Astrocyte of the spinal cord (primary cell): Measurements from ENCODE around the gene CLCNKB.
"Not testable (repeated sequence)": the region's sequence is repeated elsewhere in the genome, so short reads cannot be mapped to it uniquely, and the experiment has no call there.

Experiments used
- DNase-seq: peaks from one replicate; pipeline ENCODE4 v3.0.0; 2011; ENCODE audit warnings: low read depth, low spot score
- H3K4me3 ChIP-seq: 2 replicates; pipeline ENCODE4 v1.5.1; 2011; ENCODE audit warnings: low read depth, mild to moderate bottlenecking, low read length, moderate library complexity
- CTCF ChIP-seq: IDR thresholded peaks from 2 replicates; pipeline ENCODE4 v1.5.1; 2012; ENCODE audit warnings: low read depth, mild to moderate bottlenecking, low read length, inconsistent platforms
- in situ Hi-C: cut with HindIII; loops from 2 replicates; pipeline ENCODE4 v1.10.0; 2017; ENCODE audit warnings: low sequenced_read_pairs

The CLCNKB gene

GRCh38 chr1:16054598-16055540 is 11.3 kb downstream of the CLCNKB start:
- in situ Hi-C loops: no loop called here
- no peak for DNase-seq
- H3K4me3 ChIP-seq: no peak overlapping the region

GRCh38 chr1:16055613-16056520 is 12.3 kb downstream of the CLCNKB start:
- peak; percentile 99 for TF ChIP-seq CTCF
- DNase-seq: peak; percentile 65
- in situ Hi-C loops: no loop called here

More at GRCh38 chr1:16054598-16055540, 11.3 kb downstream of the CLCNKB start:
- TF ChIP-seq CTCF: no peak

GRCh38 chr1:16056521-16056912 is 12.9 kb downstream of the CLCNKB start:
- H3K4me3 ChIP-seq, in situ Hi-C loops, DNase-seq: not testable (repeated sequence)

More at GRCh38 chr1:16055613-16056520, 12.3 kb downstream of the CLCNKB start:
- no peak overlapping the region for H3K4me3 ChIP-seq

- DNase-seq, in situ Hi-C loops, H3K4me3 ChIP-seq: not testable (repeated sequence)
These were observed 13.8 kb downstream of the CLCNKB start for GRCh38 chr1:16057314-16057915.

- H3K4me3 ChIP-seq, DNase-seq, in situ Hi-C loops: not testable (repeated sequence)
These were observed 15.0 kb downstream of the CLCNKB start for GRCh38 chr1:16058394-16059120.

GRCh38 chr1:16061266-16061665 is 17.7 kb downstream of the CLCNKB start:
- in situ Hi-C loops: no loop called here
- DNase-seq: no peak
- H3K4me3 ChIP-seq: no peak overlapping the region
- no peak for TF ChIP-seq CTCF

- H3K4me3 ChIP-seq, in situ Hi-C loops, DNase-seq: not testable (repeated sequence)
These were observed 18.6 kb downstream of the CLCNKB start for GRCh38 chr1:16061989-16062686.

- in situ Hi-C loops, DNase-seq, H3K4me3 ChIP-seq: not testable (repeated sequence)
These were observed 19.1 kb downstream of the CLCNKB start for GRCh38 chr1:16062687-16063075.
